Neuron (in vitro differentiated cells): Measurements from ENCODE around the gene VIPR2.

Experiments
- H2AFZ ChIP-seq: one replicate; pipeline ENCODE4 v1.6.1; 2013; ENCODE audit warnings: low read depth, mild to moderate bottlenecking, inconsistent platforms, low read length, moderate library complexity
- H3K27me3 ChIP-seq: one replicate; pipeline ENCODE4 v1.6.1; 2013; ENCODE audit warnings: low read length; ENCODE audit not compliant: insufficient read depth
- H3K36me3 ChIP-seq: one replicate; pipeline ENCODE4 v1.6.1; 2013; ENCODE audit warnings: low read length; ENCODE audit not compliant: insufficient read depth
- H3K4me1 ChIP-seq: one replicate; pipeline ENCODE4 v1.6.1; 2013; ENCODE audit warnings: low read length; ENCODE audit not compliant: insufficient read depth
- H3K4me3 ChIP-seq: 2 replicates; pipeline ENCODE4 v1.5.1; 2013; ENCODE audit warnings: mild to moderate bottlenecking, low read length, moderate library complexity
- H3K9me3 ChIP-seq: one replicate; pipeline ENCODE4 v1.6.1; 2013; ENCODE audit warnings: low read length

VIPR2 gene

DNA sequence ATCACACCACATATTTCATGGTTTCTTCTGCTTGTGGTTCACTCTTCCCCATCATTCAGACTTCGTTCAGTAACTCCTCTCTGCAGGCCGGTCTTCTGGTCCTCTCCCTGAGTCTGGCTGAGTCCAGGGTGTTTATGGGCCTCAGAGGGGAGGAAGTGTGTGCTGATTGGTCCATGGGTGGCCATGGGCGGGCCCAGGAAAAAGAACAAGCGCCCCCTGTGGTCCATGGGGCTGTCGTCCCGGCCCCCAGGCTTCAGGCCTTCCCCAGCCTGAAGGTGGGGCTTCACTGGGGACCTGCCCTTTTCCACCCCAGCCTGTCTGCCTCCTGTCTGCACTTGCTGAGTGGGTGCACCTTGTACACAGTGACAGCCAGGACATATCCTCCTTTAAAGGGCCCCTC is 123.7 kb downstream of the VIPR2 start:
- H3K4me1 ChIP-seq = peaks cover 4% of the 10 kb centered on the region
- H2AFZ ChIP-seq = no peak overlapping the region

GRCh38 chr7:159019111-159019510 is 125.6 kb downstream of the VIPR2 start:
- Histone ChIP-seq H3K9me3 (no peaks in the 10 kb centered on the region), H3K36me3 (no peaks in the 10 kb centered on the region), H3K27me3 (no peaks in the 10 kb centered on the region), H3K4me1 (no peaks in the 10 kb centered on the region), H2AFZ (no peak overlapping the region), H3K4me3 (no peak overlapping the region)

More for the DNA sequence above, 123.7 kb downstream of the VIPR2 start:
- Histone ChIP-seq H3K27me3 (no peaks in the 10 kb centered on the region), H3K36me3 (no peaks in the 10 kb centered on the region), H3K9me3 (no peaks in the 10 kb centered on the region), H3K4me3 (no peak overlapping the region)

DNA sequence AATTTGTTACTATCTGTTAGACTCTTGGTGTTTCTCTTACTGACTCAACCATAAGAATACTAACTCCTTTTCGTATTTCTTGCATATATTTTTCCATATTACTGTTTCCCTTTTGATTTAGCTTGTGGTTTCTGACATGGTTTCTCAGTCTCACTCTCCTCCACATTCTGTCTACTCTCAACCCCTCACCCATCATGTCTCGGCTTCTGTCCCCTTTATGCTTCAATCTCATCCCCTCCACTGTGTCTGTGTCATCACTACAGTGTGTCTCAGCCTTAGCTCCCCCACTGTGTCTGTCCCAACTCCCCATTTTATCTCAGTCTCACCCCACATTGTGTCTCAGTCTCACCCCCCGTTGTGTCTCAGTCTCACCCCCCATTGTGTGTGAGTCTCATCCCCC is 126.9 kb downstream of the VIPR2 start:
- Histone ChIP-seq H3K4me3 (no peak overlapping the region), H2AFZ (no peak overlapping the region), H3K27me3 (no peaks in the 10 kb centered on the region), H3K36me3 (no peaks in the 10 kb centered on the region), H3K9me3 (no peaks in the 10 kb centered on the region), H3K4me1 (no peaks in the 10 kb centered on the region)

DNA sequence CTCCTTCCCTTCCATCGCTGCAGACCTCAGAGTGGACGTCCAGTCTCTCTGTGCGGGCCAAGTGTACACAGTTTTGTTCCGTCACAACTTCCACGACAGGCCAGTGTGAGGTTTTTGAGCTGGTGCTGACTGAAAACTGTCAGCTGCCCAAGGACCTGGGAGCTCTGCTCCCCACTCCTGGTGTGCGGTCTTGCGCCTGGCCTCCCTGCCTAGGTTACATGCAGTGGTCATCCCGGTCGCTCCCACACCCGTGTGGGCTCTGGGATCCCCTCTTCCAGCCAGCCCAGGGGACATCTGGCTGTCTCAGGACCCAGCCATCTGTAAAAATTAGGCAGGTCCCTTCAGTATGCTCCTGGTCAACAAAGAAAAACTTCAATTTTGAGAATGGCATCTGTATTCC is 127.5 kb downstream of the VIPR2 start:
- Histone ChIP-seq H3K36me3 (no peaks in the 10 kb centered on the region), H3K27me3 (no peaks in the 10 kb centered on the region), H3K4me1 (no peaks in the 10 kb centered on the region), H3K4me3 (no peak overlapping the region), H3K9me3 (no peaks in the 10 kb centered on the region), H2AFZ (no peak overlapping the region)

GRCh38 chr7:159016591-159016990 is 128.1 kb downstream of the VIPR2 start:
- H3K27me3 ChIP-seq = no peaks in the 10 kb centered on the region
- no peaks in the 10 kb centered on the region for H3K4me1 ChIP-seq
- H3K4me3 ChIP-seq = no peak overlapping the region
- no peak overlapping the region for H2AFZ ChIP-seq
- H3K36me3 ChIP-seq = no peaks in the 10 kb centered on the region
- H3K9me3 ChIP-seq = no peaks in the 10 kb centered on the region

DNA sequence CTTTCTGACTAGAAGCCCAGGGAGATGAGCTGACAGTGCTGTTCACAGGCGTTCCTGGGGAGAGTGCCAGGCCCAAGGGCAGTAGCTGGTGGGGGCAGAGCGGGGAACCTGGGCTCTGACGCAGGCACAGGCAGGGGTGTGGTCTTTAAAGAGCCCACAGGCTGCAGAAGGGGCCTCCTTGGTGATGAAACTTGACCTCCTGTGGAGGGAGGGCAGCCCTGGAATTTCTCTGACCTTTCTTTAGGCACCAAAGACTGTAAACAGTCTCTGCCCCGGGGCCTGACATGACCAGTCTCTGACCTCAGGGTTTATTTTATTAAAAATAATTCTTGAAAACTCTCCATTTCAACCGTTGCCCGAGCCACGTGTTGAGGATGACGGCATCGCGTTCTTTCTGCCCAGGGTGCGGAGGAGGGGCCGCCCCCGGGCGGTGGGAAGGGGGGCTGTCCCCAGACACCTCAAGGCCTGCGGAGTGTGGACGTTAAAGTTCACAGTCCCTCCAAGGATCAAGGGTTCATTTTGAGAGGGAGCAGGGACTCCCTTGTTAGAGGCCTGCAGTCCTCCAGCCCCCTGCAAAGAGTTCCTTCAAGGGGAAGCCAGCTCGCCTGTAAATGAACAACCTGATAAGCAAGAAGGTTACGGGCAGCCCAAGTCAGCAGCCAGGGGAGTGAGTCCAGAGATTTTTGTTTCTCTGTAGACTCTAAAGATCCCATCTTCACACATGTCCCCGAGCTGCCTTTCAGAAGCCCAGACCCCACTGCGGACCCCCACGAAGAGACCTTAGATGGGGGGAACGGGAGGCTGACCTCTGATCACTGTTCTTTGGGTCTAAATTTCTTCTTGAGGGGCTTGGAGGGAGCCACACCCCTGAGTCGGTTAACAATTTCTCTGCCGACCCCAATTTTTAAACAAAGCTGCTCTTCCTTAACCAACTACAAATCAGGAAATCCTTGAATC is 128.9 kb downstream of the VIPR2 start:
- H3K4me3 ChIP-seq = no peak overlapping the region
- H3K36me3 ChIP-seq = no peaks in the 10 kb centered on the region
- H3K9me3 ChIP-seq = no peaks in the 10 kb centered on the region
- no peaks in the 10 kb centered on the region for H3K4me1 ChIP-seq
- no peak overlapping the region for H2AFZ ChIP-seq
- H3K27me3 ChIP-seq = no peaks in the 10 kb centered on the region

GRCh38 chr7:159015081-159015453 is 129.6 kb downstream of the VIPR2 start:
- Histone ChIP-seq H3K27me3 (no peaks in the 10 kb centered on the region), H3K4me1 (no peaks in the 10 kb centered on the region), H3K4me3 (no peak overlapping the region), H2AFZ (no peak overlapping the region), H3K9me3 (no peaks in the 10 kb centered on the region), H3K36me3 (no peaks in the 10 kb centered on the region)

- Histone ChIP-seq H3K9me3 (no peaks in the 10 kb centered on the region), H2AFZ (no peak overlapping the region), H3K27me3 (no peaks in the 10 kb centered on the region), H3K4me3 (no peak overlapping the region), H3K36me3 (no peaks in the 10 kb centered on the region), H3K4me1 (no peaks in the 10 kb centered on the region)
Measured at GRCh38 chr7:159014297-159015062, 130.2 kb downstream of the VIPR2 start.

DNA sequence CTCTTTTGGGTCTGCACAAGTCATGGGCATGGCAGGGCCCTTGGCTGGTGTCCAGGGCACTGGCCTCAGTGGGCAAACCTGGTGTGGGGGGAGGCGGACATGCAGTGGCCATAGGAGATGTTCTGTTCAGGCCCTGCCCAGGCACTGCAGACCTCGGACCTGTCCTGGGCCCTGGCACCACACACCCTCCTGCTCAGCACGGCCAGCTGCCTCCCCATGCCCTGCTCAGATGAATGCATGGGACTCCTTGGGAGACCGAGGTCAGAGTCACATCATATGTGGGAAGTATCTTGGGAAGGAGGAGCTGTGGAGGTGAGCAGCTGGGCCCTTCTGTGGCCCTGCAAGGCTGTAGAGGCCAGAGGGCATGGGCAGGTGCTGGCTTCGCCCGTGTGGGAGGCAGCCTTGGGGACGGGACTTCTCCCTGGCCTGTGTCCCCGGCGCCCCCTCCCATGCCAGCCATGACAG is 130.8 kb downstream of the VIPR2 start:
- Histone ChIP-seq H3K4me1 (no peaks in the 10 kb centered on the region), H2AFZ (no peak overlapping the region), H3K9me3 (no peaks in the 10 kb centered on the region), H3K36me3 (no peaks in the 10 kb centered on the region), H3K27me3 (no peaks in the 10 kb centered on the region), H3K4me3 (no peak overlapping the region)

DNA sequence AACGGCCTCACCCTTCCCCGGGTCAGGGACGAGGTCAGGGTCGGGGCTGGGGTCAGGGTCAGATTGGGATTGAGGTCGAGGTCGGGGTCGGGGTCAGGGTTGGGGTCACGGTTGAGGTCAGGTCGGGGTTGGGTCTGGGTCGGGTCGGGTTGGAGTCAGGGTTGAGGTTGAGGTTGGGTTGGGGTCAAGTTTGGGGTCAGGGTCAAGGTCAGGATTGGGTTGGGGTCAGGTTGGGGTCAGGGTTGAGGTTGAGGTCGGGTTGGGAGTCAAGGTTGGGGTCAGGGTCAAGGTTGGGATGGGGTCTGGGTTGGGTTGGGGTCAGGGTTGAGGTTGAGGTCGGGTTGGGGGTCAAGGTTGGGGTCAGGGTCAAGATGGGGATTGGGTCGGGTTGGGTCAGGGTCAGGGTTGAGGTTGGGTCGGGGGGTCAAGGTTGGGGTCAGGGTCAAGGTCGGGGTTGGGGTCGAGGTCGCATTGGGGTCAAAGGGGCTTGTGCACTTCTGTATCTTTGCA is 131.4 kb downstream of the VIPR2 start:
- Histone ChIP-seq H3K4me3 (no peak overlapping the region), H2AFZ (no peak overlapping the region), H3K9me3 (no peaks in the 10 kb centered on the region), H3K4me1 (no peaks in the 10 kb centered on the region), H3K27me3 (no peaks in the 10 kb centered on the region), H3K36me3 (no peaks in the 10 kb centered on the region)

DNA sequence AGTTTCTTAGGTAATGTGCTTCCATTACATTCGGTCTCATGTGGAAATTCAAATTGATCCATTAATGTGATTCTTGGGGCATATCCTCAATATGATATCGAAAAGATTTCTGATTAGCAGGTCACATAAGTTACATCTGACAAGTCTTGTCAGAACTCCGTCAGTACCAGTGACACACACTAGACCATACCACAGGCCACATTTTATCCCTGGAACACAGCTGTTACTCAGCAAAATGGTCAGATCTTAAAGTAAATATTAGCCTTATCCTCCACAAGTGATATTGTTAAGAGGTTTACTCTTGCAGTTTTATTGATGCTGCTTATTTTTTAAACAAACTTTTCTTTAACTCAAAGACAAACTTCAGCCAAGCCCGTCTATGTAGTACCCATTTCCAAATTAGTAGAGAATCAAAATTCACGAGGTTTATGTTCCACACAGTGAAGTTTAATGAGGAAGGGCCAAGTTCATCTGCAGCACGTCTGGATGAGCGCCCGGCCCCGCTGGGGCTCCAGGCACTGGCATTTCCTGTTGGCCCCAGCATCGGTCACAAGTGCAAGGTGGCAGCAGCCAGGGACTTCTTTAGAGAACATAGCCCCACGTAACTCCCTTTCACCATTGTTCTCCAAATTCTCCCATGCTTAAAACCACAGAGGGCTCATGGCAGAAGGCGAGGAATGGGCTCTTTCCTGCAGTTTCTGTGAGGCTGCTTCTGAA is 132.2 kb downstream of the VIPR2 start:
- Histone ChIP-seq H2AFZ (no peak overlapping the region), H3K36me3 (no peaks in the 10 kb centered on the region)

GRCh38 chr7:159011722-159012022 is 133.0 kb downstream of the VIPR2 start:
- Histone ChIP-seq H3K27me3 (no peaks in the 10 kb centered on the region), H3K4me3 (no peak overlapping the region), H3K9me3 (no peaks in the 10 kb centered on the region), H3K36me3 (no peaks in the 10 kb centered on the region), H3K4me1 (no peaks in the 10 kb centered on the region), H2AFZ (no peak overlapping the region)

More for the DNA sequence above, 132.2 kb downstream of the VIPR2 start:
- H3K4me1 ChIP-seq = no peaks in the 10 kb centered on the region
- H3K27me3 ChIP-seq = no peaks in the 10 kb centered on the region
- no peak overlapping the region for H3K4me3 ChIP-seq
- H3K9me3 ChIP-seq = no peaks in the 10 kb centered on the region
